GM03348 (cell line): Measurements from ENCODE around the gene CDC34.

Experiments used
- DNase-seq: peaks from one replicate; pipeline ENCODE4 v3.0.0; 2012; ENCODE audit warnings: low spot score

The CDC34 gene

DNA sequence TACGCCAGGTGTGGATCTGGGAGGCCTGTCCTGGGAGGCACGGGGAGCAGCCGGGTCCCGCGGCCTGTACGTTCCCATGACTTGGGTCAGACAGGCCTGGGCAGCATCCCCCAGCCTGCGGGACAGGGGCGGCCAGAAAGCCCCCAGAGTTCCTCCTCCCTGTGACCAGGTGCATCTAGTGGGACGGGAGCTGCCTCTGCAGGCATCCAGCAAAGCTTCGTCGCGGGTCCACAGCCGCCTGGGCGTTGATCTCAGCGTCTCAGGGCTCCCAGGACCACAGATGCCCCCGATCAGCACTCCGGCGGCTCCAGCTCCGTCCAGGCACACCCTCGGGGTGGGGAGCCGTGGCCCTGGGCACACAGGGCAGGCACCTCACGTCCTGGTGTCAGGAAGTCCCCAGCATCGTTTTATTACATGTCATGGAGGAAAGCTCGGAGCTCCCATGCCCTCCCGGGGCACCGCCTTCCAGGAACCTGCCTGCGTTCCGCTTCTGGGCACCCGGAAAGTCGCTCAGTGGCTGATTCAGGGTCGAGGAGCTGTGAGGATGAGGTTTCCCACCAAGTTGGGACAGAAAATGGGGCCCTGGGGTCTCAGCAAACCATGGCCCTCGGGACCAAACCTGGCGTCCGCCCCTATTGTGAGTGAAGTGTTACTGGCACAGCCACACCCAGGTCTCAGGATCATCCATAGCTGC is 10.8 kb downstream of the CDC34 start:
- no peak for DNase-seq

DNA sequence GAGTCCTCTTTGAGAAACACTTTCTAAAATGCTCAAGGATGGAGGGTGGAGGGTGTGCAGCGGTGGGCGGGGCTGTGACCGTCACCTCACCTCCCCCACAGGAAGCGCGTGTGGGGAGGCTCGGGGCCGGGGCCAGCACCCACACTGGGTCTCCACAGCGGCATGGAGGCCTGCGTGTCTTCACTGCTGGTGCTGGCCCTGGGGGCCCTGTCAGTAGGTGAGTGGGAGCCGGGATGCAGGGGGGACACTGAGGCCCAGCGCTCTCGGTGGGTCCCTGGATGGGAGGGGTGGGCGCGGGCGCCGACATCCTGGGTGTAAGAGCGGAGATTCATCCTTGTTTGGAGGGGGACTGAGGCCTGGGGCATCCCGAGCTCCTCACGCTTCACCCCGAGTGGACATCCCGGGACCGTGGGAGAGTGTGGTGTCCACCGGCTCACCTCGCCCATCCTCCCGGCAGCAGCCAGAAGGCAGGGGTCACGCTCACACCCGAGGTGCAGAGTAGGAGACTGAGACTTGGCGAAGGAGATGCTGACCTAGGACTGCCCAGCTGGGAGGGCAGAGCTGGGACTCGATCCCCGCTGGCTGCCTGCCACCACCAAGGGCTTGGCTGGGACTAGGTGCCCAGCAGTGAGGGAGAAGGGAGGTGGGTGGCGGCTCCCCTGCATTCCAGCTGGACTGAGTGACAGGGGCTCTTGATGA is 12.5 kb downstream of the CDC34 start, which contains the start of gene GZMM:
Gene GZMM (plus strand): TSS at position 144 of the 699 bp plus-strand sequence. CDS start 19 bp downstream, at position 163.
- DNase-seq: no peak

GRCh38 chr19:547117-547516 is 15.6 kb downstream of the CDC34 start:
- DNase-seq: no peak

GRCh38 chr19:547836-548720 is 16.5 kb downstream of the CDC34 start:
- no peak for DNase-seq

DNA sequence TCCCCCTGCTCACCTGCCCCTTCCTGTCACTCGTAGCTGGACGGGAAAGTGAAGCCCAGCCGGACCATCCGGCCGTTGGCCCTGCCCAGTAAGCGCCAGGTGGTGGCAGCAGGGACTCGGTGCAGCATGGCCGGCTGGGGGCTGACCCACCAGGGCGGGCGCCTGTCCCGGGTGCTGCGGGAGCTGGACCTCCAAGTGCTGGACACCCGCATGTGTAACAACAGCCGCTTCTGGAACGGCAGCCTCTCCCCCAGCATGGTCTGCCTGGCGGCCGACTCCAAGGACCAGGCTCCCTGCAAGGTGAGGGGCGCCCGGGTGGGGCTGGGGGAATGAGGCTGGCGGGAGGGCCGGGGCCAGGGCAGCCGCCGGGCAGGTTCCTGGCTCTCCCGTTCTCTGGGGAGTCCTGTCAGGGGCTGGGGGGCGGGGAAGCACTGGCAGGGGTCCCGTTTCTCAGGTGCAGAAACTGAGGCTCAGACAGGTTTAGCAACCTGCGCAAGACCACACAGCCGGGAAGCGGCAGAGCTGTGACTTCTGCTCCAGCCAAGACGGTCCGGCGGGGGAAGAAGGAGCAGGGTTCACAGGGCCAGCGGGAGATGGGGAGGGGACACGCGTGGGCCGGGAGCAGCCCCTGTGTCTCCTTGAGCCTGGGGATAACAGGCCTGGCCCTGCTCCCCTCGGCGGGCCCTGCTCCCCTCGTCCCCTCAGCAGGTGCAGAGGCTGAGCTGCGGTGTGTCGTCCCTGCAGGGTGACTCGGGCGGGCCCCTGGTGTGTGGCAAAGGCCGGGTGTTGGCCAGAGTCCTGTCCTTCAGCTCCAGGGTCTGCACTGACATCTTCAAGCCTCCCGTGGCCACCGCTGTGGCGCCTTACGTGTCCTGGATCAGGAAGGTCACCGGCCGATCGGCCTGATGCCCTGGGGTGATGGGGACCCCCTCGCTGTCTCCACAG is 17.6 kb downstream of the CDC34 start:
- no peak for DNase-seq

- no peak for DNase-seq
These were observed 23.3 kb downstream of the CDC34 start for GRCh38 chr19:554817-555216.

DNA sequence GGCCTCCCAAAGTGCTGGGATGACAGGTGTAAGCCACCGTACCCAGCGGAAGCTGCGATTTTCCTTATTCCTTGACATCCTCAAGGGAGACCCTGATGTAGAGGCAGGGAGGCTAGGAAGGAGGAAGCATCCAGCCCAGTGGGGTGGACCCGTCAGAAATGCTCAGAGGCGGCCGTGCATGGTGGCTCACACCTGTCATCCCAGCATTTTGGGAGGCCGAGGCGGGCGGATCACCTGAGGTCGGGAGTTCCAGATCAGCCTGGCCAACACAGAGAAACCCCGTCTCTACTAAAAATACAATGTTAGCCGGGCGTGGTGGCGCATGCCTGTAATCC is 23.9 kb downstream of the CDC34 start:
- no peak for DNase-seq

DNA sequence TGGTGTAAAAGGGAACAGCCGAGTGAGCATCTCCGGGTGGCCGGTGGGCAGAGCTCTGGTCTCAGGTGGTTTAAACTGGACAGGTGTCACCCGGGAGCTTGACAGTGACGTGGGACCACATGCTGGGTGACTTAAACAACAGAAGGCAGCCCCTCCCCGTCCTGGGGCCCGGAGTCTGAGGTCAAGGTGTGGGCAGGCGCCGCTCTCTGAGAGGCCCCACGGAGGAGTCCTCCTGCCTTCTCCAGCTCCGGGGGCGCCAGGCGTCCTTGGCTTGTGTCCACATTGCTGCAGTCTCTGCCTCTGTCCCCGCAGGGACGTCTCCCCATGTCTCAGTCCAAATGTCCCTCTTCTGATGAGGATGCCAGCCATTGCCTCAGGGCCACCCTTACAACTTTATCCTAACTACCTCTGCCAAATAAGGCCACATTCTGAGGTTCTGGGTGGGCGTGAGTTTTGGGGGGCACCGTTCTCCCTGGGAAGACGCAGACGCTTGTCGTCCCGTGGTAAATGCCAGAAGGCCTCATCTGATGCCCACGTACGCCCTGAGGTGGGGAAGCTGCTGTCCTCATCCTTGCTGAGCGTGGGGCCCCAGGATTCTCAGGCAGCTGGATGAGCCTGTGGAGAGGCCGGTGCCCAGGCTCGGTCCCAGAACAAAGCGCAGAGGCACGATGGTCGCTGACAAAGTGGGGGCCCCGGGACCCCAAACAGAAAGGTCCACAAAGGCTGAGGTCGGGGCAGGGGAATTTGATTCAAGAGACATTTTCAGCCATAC is 25.2 kb downstream of the CDC34 start:
- DNase-seq: no peak

DNA sequence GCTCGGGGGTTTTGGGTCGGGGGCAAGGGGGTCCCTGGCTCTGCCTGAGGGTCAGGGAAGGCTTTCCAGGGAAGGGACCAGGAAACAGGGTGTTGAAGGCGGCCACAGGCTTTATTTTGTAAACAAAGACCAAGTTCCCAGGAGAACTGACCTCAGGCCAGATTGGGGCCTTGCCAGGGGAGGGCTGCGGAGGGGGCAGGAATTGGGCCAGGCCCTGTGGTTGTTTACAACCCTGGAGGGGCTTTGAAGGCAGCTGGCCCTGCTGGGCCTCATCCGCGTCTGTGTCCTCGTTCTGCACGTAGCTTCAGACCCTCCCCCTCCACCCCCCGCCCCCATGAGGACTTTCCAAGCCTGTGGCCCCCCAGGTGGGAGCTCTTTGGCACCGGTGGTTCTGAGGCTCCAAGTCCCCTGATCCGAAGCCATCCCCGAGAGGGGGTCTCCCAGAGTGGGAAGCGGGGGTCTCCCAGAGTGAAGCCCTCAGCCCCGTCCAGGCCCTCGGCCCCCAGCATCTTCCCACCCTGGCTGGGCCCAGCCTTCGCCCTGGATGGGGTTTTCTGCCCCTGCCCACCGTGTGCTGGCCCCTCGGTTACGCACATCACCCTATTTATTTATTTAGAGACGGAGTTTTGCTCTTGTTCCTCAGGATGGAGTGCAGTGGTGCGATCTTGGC is 27.3 kb downstream of the CDC34 start:
- no peak for DNase-seq

DNA sequence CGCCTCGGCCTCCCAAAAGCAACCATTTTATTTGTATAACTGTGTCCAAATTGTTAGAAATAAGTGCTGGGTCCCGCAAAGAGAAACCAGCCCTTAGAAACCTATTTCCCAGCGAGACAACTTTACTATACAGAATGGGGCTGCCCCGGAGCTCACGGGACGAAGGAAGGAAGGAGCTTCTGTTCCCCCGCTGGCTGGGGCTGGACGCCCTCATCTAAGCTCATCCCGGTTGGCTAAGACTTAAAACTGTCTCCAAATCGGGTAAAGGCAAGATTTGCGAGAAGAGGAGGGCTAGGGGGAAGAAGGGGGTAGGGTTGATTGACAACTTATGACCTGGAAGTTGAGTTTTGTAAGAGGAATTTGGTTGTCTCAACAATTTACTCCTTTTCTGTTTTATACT is 28.6 kb downstream of the CDC34 start:
- no peak for DNase-seq

DNA sequence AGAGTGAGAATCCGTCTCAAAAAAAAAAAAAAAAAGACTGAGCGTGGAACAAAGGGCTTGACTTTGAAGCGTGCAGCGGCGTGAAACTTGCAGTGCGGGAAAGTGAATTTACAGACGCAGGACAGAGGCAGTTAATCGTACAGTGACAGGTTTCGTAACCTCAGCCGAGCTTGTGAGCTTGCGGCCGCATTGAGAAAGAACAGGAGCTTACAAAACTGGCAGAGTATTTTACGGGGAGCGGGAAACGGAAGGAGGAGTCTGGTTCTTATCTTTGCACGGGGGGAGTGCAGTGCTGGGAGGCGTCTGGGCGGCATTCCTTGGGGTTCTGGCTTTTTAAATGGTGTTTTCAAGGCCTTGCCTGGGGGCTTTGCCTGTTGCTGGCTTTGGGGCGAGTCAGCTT is 34.8 kb downstream of the CDC34 start:
- DNase-seq: peak; percentile 51

GRCh38 chr19:566844-567243 is 35.3 kb downstream of the CDC34 start:
- no peak for DNase-seq

DNA sequence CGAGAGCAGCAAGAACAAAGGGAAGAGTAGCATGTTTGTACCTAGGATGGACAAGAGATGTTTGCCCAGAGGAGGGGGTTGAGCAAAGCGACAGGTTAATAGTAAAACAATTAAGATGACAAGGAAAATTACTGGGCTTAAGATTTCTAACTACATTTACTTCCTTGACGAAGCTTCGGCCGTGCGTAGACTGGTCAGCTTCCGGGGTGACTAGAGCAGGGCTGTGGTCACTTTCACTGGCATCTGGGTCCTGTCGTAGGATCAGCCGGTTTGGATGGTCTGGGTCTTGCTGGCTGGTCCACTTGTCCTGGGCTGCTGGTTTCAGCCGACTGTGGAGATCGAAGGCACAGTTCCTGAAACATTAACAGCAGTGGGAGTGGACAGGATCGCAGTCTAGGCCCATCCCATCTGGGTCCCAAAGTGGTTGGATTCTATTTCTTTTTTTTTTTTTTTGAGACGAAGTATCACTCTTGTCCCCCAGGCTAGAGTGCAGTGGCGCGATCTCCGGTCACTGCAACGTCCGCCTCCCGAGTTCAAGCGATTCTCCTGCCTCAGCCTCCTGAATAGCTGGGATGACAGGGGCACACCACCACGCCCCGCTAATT is 35.8 kb downstream of the CDC34 start:
- no peak for DNase-seq

GRCh38 chr19:570251-570686 is 38.7 kb downstream of the CDC34 start:
- DNase-seq: no peak

DNA sequence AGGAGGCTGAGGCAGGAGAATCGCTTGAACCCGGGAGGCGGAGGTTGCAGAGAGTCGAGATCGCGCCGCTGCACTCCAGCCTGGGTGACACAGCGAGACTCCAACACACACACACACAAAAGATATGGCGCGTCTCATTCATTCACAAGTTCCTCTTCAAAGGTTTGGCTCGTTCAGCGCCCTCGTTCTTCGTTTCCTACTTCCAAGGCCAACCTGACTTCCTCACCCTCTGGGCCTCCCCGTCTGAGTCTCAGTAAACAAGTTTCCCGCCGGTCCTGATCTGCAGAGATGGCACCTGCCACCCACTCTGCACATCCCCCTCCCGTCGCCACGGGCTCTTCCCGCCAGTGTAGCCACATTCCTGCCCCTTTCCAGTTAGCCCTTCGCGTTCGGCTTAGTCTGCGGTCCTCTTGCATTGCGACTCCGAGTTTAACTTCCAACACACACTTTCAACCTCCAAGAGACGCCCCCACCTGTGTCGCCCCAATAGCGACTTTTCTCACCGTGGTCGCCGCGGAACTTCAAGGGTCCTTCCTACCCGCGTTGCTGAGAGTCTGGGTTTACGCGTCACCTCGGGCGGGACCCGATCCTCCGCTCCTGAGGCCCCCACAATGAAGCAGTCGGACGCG is 39.5 kb downstream of the CDC34 start:
- no peak for DNase-seq

DNA sequence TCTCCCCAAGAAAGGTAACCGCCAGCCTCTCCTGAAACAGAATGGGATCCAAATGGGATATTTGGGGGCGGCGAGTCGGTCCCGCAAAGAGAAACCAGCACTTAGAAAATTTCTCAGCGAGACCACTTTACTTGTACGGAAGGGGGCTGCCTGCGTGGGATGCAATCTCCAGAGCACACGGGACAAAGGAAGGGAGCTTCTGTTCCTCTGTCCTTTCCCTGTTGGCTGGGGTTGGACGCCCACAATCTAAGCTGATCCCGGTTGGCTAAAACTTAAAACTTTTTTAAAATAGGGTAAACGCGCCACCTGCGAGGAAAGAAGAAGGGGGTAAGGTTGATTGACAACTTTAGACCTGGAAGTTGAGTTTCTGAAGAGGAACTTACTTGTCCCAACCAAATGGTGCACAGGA is 40.0 kb downstream of the CDC34 start:
- peak; percentile 45 for DNase-seq

GRCh38 chr19:572140-572742 is 40.7 kb downstream of the CDC34 start, which contains the start of gene BSG:
BSG (plus strand) TSS chr19:572596; CDS start chr19:572635, 39 bp downstream.
- peak; percentile 100 for DNase-seq

DNA sequence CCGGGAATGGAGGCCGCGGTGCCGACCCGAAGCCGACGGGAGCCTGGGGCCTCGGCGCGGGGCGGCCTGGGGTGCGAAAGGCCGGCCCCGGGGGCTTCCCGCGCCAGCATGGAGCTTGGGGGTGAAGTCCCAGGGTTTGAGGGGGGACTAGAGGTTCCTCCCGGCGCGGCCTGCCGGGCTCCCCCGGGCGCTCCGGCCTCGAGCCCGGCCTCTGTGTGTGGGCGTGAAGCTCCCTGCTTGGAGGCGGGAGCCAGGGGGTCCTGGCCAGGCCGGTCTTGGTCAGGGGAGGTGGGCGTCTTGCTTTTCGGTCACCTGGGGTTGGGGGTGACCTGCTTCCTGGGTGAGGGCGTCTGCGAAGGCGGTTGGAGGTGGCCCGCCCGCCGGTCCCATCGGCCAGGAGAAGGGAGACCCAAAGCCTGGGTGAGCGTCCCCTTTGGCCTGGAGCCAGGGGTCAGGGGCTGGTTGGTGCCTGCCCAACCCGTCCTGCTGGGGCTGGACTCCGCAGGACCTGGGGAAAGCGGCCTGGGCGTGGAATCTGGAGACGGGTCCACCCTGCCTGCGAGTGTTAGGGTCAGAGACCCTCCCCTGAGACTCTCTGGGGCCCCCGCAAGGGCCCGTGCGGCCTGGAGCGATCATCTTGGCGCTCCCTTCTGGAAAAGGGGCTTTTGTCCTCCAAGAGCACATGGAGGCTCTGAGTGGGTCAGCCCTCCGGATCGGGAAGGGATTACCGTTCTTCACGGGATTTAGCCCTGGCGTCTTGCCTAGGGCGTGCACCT is 41.4 kb downstream of the CDC34 start:
- DNase-seq: peak; percentile 83
